ENCODE data around the gene CTNNA3.

CTNNA3 gene

GRCh38 chr10:66714741-66715140 is 981.3 kb downstream of the CTNNA3 start:
- no peak overlapping the region for H3K4me3 ChIP-seq (ENCODE audit: low read length)
- no peak for DNase-seq (ENCODE audit: low read depth, low spot score)

- H3K4me3 ChIP-seq (ENCODE audit: low read length): no peak overlapping the region
- DNase-seq (ENCODE audit: low read depth, low spot score): no peak
Observed at GRCh38 chr10:66713387-66713786, 982.6 kb downstream of the CTNNA3 start.

- no peak for DNase-seq (ENCODE audit: low read depth, low spot score)
- H3K4me3 ChIP-seq (ENCODE audit: low read length): no peak overlapping the region
Observed at GRCh38 chr10:66698069-66698468, 997.9 kb downstream of the CTNNA3 start.

GRCh38 chr10:66695046-66695445 is 1000.9 kb downstream of the CTNNA3 start:
- H3K4me3 ChIP-seq (ENCODE audit: low read length): no peak overlapping the region
- DNase-seq (ENCODE audit: low read depth, low spot score): no peak

- no peak for DNase-seq (ENCODE audit: low read depth, low spot score)
Observed at GRCh38 chr10:66684581-66684980, 1011.4 kb downstream of the CTNNA3 start.

GRCh38 chr10:66680886-66681285 is 1015.1 kb downstream of the CTNNA3 start:
- no peak for DNase-seq (ENCODE audit: low read depth, low spot score)
- H3K4me3 ChIP-seq (ENCODE audit: low read length): no peak overlapping the region

More at GRCh38 chr10:66684581-66684980, 1011.4 kb downstream of the CTNNA3 start:
- no peak overlapping the region for H3K4me3 ChIP-seq (ENCODE audit: low read length)

- no peak for DNase-seq (ENCODE audit: low read depth, low spot score)
- no peak overlapping the region for H3K4me3 ChIP-seq (ENCODE audit: low read length)
Observed at GRCh38 chr10:66678521-66678920, 1017.5 kb downstream of the CTNNA3 start.

- H3K4me3 ChIP-seq (ENCODE audit: low read length): no peak overlapping the region
- DNase-seq (ENCODE audit: low read depth, low spot score): no peak
Observed at GRCh38 chr10:66673071-66673470, 1022.9 kb downstream of the CTNNA3 start.

GRCh38 chr10:66671562-66671961 is 1024.4 kb downstream of the CTNNA3 start:
- no peak overlapping the region for H3K4me3 ChIP-seq (ENCODE audit: low read length)
- DNase-seq (ENCODE audit: low read depth, low spot score): no peak

- no peak overlapping the region for H3K4me3 ChIP-seq (ENCODE audit: low read length)
- DNase-seq (ENCODE audit: low read depth, low spot score): no peak
Observed at GRCh38 chr10:66671064-66671463, 1024.9 kb downstream of the CTNNA3 start.

GRCh38 chr10:66656499-66656898 is 1039.5 kb downstream of the CTNNA3 start:
- no peak overlapping the region for H3K4me3 ChIP-seq (ENCODE audit: low read length)
- DNase-seq (ENCODE audit: low read depth, low spot score): no peak

- DNase-seq (ENCODE audit: low read depth, low spot score): no peak
- H3K4me3 ChIP-seq (ENCODE audit: low read length): no peak overlapping the region
Observed at GRCh38 chr10:66654861-66655260, 1041.1 kb downstream of the CTNNA3 start.

- H3K4me3 ChIP-seq (ENCODE audit: low read length): no peak overlapping the region
- no peak for DNase-seq (ENCODE audit: low read depth, low spot score)
Observed at GRCh38 chr10:66651308-66652082, 1044.5 kb downstream of the CTNNA3 start.

GRCh38 chr10:66649626-66650025 is 1046.4 kb downstream of the CTNNA3 start:
- DNase-seq (ENCODE audit: low read depth, low spot score): no peak
- no peak overlapping the region for H3K4me3 ChIP-seq (ENCODE audit: low read length)

GRCh38 chr10:66642217-66642616 is 1053.8 kb downstream of the CTNNA3 start:
- no peak overlapping the region for H3K4me3 ChIP-seq (ENCODE audit: low read length)
- DNase-seq (ENCODE audit: low read depth, low spot score): no peak

GRCh38 chr10:66639371-66639770 is 1056.6 kb downstream of the CTNNA3 start:
- no peak overlapping the region for H3K4me3 ChIP-seq (ENCODE audit: low read length)
- no peak for DNase-seq (ENCODE audit: low read depth, low spot score)

GRCh38 chr10:66637273-66638036 is 1058.5 kb downstream of the CTNNA3 start:
- H3K4me3 ChIP-seq (ENCODE audit: low read length): no peak overlapping the region
- DNase-seq (ENCODE audit: low read depth, low spot score): no peak

GRCh38 chr10:66629996-66630395 is 1066.0 kb downstream of the CTNNA3 start:
- no peak overlapping the region for H3K4me3 ChIP-seq (ENCODE audit: low read length)
- DNase-seq (ENCODE audit: low read depth, low spot score): no peak

GRCh38 chr10:66627156-66627555 is 1068.8 kb downstream of the CTNNA3 start:
- H3K4me3 ChIP-seq (ENCODE audit: low read length): no peak overlapping the region
- DNase-seq (ENCODE audit: low read depth, low spot score): peak; percentile 34
